Central memory CD8-positive, alpha-beta T cell (primary cell): ENCODE data around the gene STOML1.
"Not testable (repeated sequence)": the region's sequence is repeated elsewhere in the genome, so short reads cannot be mapped to it uniquely, and the experiment has no call there.

Source experiments
- ATAC-seq: fragments of 150-1000 bp; cut with Tn5 transposase; replicated peaks from 2 replicates; pipeline ENCODE4 v1.10.0; 2022; ENCODE audit warnings: mild to moderate bottlenecking, moderate FRiP score, moderate number of reproducible peaks; ENCODE audit not compliant: poor library complexity, severe bottlenecking; ENCODE audit errors: extremely low read depth
- DNase-seq, 2 donors: peaks; one replicate each; pipeline ENCODE4 v3.0.0; 2021; ENCODE audit warnings: low spot score in 2 of 2
- H3K27ac Mint-ChIP-seq: one replicate; pipeline ENCODE4 v1.8.0; 2022; ENCODE audit warnings: low read depth, mild to moderate bottlenecking, moderate library complexity, mixed read lengths
- H3K27me3 Mint-ChIP-seq: one replicate; pipeline ENCODE4 v1.8.0; 2022; ENCODE audit warnings: mixed read lengths
- H3K36me3 Mint-ChIP-seq: one replicate; pipeline ENCODE4 v1.8.0; 2022; ENCODE audit warnings: mild to moderate bottlenecking, moderate library complexity, mixed read lengths; ENCODE audit not compliant: insufficient read depth
- H3K4me1 Mint-ChIP-seq: one replicate; pipeline ENCODE4 v1.8.0; 2022; ENCODE audit warnings: mixed read lengths
- H3K4me3 Mint-ChIP-seq: one replicate; pipeline ENCODE4 v1.8.0; 2022; ENCODE audit warnings: mild to moderate bottlenecking, moderate library complexity, mixed read lengths
- H3K9me3 Mint-ChIP-seq: one replicate; pipeline ENCODE4 v1.8.0; 2022; ENCODE audit warnings: mixed read lengths

The STOML1 gene

DNA sequence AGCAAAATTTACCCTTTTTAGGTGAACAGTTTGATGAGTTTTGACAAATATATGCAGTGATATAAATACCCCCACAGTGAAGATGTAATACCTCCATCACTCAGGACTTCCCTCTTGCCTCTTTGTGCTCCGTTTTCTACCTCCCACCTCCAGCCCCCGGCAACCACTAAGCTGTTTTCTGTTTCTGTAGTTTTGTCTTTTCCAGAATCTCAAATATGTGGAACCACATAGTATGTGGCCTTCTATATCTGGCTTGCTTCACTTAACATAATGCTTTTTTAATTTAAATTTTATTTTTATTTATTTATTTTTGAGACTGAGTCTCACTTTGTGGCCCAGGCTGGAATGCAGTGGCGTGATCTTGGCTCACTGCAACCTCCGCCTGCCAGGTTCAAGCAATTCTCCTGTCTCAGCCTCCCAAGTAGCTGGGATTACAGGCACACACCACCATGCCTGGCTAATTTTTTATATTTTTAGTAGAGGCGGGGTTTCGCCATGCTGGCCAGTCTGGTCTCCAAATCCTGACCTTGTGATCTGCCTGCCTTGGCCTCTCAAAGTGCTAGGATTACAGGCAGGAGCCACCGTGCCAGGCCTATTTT lies 31.5 kb downstream of the STOML1 start:
- not testable (repeated sequence) for DNase-seq, H3K9me3 Mint-ChIP-seq, H3K36me3 Mint-ChIP-seq, H3K27me3 Mint-ChIP-seq, H3K27ac Mint-ChIP-seq, ATAC-seq, H3K4me3 Mint-ChIP-seq
- H3K4me1 Mint-ChIP-seq: peaks cover 28% of the 10 kb centered on the region

DNA sequence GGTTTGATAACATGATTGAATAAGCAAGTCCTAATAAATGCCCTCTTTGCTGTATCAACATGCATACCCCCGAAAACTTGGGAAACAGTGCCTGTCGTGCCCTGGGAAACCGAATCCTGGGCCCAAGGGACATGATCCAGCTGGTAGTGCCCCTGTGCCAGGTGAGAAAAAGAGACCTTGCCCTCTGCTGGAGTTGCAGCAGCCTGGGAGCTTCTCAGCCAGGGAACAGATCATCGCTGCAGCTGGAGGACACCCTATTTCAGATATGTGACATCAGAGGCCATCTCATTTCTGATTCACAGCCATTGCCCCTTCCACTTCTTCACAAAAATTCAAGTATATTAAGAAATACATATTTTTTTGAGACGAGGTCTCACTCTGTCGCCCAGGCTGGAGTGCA lies 32.3 kb downstream of the STOML1 start:
- DNase-seq (no peak), ATAC-seq (no peak)
- Mint-ChIP-seq H3K4me3 (peak overlapping the region; percentile 60), H3K27me3 (no peaks in the 10 kb centered on the region), H3K4me1 (peaks cover 21% of the 10 kb centered on the region), H3K9me3 (no peaks in the 10 kb centered on the region), H3K27ac (peak overlapping the region; percentile 19), H3K36me3 (no peaks in the 10 kb centered on the region)

DNA sequence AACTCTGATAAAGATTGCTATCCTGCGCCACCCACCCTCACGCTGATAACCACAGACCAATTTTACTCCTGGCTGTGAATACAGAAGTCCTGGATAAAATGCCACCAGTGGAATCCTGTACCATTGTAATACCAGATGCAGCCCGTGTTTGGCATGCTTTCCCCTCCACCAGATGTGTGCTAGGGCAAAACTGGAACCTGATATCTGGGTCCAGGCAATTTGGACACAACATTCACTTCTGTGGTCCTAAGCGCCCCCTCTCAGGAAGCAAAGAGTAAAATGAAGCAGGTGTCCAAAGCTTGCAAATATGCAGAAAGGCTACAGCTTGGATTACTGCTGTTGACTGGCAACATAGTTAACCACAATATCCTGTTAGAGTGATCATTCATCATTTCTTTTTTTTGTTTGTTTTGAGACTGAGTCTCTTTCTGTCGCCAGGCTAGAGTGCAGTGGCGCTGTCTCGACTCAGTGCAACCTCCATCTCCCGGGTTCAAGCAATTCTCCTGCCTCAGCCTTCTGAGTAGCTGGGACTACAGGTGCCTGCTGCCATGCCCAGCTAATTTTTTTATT lies 33.0 kb downstream of the STOML1 start:
- peaks cover 17% of the 10 kb centered on the region for H3K4me1 Mint-ChIP-seq
- DNase-seq: no peak
- peak overlapping the region; percentile 60 for H3K4me3 Mint-ChIP-seq

DNA sequence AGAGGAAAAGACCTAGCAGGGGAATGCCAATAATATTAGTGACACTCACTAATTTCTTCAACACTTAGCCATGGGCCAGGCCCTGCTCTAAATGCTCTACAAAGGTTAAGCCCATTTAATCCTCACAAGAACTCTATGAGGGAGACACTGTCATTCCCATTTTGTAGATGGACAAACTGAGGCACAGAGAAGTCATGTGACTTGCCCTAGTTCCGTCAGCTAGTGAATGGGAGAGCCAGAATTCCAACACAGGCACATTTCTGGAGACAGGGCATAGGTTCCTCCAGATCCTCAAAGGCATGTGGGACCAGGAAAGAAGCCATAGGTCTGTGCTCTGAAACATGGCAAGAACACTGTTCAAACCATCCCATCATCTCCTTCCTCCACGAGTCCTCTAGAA lies 34.3 kb downstream of the STOML1 start:
- no peaks in the 10 kb centered on the region for H3K27me3 Mint-ChIP-seq
- ATAC-seq (no peak), DNase-seq (no peak)
- H3K4me3 Mint-ChIP-seq: no peak overlapping the region
- no peaks in the 10 kb centered on the region for H3K9me3 Mint-ChIP-seq
- no peak overlapping the region for H3K27ac Mint-ChIP-seq
- peaks cover 17% of the 10 kb centered on the region for H3K4me1 Mint-ChIP-seq
- no peaks in the 10 kb centered on the region for H3K36me3 Mint-ChIP-seq

More for the DNA sequence above, 33.0 kb downstream of the STOML1 start:
- Mint-ChIP-seq H3K9me3 (no peaks in the 10 kb centered on the region), H3K27ac (peak overlapping the region; percentile 19), H3K36me3 (no peaks in the 10 kb centered on the region), H3K27me3 (no peaks in the 10 kb centered on the region)
- ATAC-seq: peak; percentile 99

DNA sequence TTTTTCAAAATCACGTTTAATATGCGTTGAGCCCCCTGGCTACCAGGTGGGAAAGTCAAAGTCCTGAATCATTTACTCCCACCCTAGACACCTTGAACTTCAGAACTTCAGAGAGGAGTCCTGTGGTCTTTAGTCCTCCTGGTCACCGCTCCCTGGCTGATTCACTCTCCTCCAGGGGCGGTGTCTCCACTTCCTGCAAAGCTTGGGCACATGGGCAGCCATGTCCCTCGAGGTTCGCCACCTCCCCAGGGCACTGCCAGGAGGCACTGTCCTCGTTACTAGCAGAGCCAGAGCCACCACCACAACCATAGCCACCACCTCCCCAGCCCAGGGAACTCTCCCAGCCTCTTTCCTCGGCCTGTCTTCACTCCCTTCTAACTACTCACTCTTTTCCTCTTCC lies 34.8 kb downstream of the STOML1 start:
- Mint-ChIP-seq H3K4me1 (peaks cover 17% of the 10 kb centered on the region), H3K27ac (peak overlapping the region; percentile 32), H3K9me3 (no peaks in the 10 kb centered on the region), H3K27me3 (no peaks in the 10 kb centered on the region), H3K4me3 (no peak overlapping the region), H3K36me3 (no peaks in the 10 kb centered on the region)
- DNase-seq: no peak
- ATAC-seq: no peak

DNA sequence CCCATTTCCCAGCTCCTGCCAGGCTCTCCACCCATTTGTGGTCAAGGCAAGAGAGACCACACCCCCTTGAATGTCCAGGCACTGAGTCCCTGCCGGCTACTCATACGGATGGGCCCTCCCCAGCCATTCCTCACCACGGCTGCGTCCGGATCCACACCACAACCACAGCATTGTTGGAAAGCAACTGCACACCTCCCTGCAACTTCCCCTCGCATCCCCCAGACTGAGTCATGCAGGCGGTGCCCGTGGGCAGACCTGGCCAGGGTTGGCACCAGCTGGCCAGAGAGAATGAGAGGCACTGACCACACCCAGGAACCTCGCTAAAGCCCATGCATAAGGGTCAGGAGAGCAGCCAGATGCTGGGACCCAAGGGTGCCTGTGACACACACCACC lies 35.4 kb downstream of the STOML1 start:
- H3K9me3 Mint-ChIP-seq: no peaks in the 10 kb centered on the region
- no peak for ATAC-seq
- H3K27ac Mint-ChIP-seq: peak overlapping the region; percentile 32
- H3K4me1 Mint-ChIP-seq: peaks cover 17% of the 10 kb centered on the region
- no peaks in the 10 kb centered on the region for H3K27me3 Mint-ChIP-seq
- H3K4me3 Mint-ChIP-seq: no peak overlapping the region
- H3K36me3 Mint-ChIP-seq: no peaks in the 10 kb centered on the region
- DNase-seq: no peak

DNA sequence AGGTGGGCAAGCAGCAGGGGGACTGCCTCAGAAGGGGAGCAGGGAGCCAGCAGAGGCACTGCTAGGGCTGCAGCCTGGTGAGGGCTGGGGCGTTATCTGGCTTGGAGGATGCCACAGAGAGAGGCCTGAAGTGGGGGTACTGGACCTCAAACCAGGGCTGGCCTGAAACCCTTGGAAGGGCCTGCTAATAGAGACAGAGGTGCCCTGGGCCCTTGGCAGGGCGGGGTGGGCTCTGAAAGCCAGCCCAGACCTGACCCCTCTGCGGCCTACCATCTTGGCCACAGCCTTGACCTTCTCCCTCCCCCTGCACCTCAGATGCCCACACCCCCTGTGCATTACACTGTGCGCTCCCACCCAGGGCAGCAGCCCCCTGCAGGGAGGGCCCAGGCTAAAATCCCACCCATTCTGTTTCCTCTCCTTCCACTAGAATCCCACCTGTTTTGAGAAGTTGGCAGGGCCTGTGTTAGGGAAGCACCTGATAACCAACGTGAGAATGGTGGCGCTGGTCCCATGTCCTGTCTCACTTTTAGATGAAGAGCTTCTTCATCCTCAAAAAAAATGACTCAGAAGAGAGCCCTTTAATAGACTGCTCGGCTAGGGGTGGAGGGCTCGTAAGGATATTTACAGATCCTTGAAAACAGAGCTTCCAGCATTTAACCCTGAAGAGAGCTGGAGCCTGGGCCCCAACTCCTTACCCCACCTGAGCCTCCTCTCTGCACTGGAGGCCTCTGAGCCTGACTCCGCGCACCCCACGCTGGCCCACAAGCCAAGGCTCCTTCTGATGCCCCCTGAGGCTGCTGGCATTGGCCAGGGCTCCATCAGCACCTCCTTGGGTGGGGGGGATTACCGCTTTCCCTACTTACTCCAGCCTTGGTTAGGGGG lies 36.0 kb downstream of the STOML1 start:
- no peaks in the 10 kb centered on the region for H3K27me3 Mint-ChIP-seq
- ATAC-seq (no peak), DNase-seq (no peak)
- H3K36me3 Mint-ChIP-seq: no peaks in the 10 kb centered on the region
- H3K9me3 Mint-ChIP-seq: no peaks in the 10 kb centered on the region
- no peak overlapping the region for H3K27ac Mint-ChIP-seq
- no peak overlapping the region for H3K4me3 Mint-ChIP-seq
- H3K4me1 Mint-ChIP-seq: peaks cover 21% of the 10 kb centered on the region

DNA sequence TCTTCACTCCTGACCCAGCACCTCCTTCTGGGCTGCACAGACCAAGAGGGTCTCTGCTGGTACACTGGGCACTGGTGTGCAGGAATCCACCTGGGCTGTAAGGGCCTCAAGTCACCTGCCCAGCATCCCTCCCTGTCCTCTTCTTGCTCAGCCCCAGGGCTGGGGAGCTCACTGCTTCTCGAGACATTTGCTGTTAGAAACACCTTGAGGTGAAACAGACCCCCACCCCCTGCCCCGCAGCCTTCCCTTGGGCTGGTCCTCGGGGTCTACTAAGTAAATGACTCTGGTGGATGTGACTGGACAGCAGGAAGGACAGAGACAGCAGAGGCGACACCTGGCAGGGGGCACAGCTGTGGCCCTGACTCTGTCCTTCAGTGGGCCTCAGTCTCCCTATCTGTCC lies 36.8 kb downstream of the STOML1 start:
- H3K27me3 Mint-ChIP-seq: no peaks in the 10 kb centered on the region
- H3K9me3 Mint-ChIP-seq: no peaks in the 10 kb centered on the region
- no peaks in the 10 kb centered on the region for H3K36me3 Mint-ChIP-seq
- no peak overlapping the region for H3K4me3 Mint-ChIP-seq
- H3K27ac Mint-ChIP-seq: no peak overlapping the region
- no peak for ATAC-seq
- no peak for DNase-seq
- peaks cover 26% of the 10 kb centered on the region for H3K4me1 Mint-ChIP-seq

DNA sequence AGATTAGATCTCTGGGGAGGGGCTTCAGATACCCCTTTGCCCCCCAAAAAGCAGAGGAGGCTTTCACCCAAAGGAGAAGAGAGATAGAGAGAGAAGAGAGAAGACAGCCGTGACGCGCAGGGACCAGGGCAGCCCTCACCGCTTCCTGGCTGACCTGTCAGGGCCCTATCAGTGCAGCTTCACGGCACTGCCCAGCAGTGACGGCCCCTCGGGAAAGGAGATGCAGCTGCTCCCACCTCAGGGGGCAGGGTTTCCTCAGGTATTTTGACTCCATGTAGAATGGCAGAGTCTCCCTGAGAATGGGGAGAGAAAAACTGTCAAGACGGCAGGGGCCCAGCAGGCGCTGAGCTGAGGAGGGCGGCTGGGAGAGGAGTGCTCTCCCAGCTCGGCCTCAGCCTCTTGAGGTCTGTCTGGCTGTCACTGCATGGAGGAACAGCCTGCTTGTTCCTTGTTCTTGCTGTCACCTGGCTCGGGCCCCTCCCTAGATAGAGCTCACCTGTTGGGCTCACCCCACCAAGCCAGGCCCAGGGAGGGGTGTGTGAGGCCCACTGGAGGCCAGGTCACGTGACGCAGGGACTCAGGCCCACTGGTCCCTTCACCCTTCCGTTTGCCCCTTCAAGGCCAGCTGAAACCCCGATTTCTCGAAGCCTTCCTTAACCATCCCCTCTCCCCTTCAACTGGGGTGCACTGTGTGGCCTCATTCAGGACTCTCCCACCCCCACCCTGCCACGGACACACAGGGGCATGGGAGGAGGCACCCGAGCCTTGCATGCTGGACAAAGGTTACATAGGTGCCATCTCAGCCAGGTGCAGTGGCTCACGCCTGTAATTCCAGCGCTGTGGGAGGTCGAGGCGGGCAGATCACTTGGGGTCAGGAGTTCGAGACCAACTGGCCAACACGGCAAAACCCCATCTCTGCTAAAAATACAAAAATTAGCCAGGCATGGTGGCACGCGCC lies 37.6 kb downstream of the STOML1 start:
- H3K27ac Mint-ChIP-seq: no peak overlapping the region
- no peak overlapping the region for H3K4me3 Mint-ChIP-seq
- H3K4me1 Mint-ChIP-seq: peaks cover 23% of the 10 kb centered on the region
- no peaks in the 10 kb centered on the region for H3K27me3 Mint-ChIP-seq
- H3K36me3 Mint-ChIP-seq: no peaks in the 10 kb centered on the region
- DNase-seq: no peak
- ATAC-seq: no peak
- H3K9me3 Mint-ChIP-seq: no peaks in the 10 kb centered on the region

DNA sequence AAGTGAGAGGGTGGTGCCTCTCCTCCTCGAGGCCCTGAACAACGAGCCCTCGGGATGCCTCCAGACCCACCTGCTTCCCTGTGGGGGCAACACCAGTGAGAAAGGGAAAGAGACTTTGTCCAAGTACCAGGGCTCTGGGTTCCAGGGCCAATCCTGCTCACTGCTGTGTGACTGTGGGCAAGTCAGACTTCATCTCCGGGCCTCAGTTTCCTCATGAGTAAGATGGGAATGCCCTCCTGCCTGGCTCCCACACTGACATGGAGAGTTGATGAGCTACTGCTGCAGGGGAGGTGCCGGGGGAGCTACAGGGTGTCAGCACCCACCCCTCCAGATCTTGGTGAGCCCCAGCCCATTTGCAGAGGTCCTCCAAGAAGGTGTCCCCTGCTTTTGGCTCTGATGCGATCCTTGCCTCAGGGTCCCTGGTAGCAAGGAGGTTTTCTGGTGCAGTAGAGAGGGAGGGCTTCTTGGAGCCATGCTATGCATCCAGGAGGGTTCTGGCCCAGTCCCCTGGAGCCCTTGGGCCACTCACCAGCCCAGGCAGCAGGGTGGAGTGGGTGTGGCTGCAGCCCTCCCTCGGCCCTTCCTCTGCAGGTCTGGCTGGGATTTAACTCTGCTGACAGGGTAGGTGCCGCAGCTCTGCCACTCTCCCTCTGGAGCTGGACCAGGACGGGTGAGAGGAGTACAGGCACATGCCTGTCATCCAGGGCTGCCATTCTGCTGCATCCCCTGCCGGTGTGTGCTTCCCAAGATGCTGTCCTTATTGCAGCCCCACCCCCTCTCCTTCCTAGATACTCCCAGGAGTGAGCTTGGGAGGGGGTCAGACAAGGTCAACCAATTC lies 39.0 kb downstream of the STOML1 start:
- Mint-ChIP-seq H3K36me3 (no peaks in the 10 kb centered on the region), H3K4me1 (peaks cover 13% of the 10 kb centered on the region), H3K9me3 (no peaks in the 10 kb centered on the region), H3K27me3 (no peaks in the 10 kb centered on the region), H3K27ac (peak overlapping the region; percentile 56), H3K4me3 (no peak overlapping the region)
- ATAC-seq (no peak), DNase-seq (no peak)

DNA sequence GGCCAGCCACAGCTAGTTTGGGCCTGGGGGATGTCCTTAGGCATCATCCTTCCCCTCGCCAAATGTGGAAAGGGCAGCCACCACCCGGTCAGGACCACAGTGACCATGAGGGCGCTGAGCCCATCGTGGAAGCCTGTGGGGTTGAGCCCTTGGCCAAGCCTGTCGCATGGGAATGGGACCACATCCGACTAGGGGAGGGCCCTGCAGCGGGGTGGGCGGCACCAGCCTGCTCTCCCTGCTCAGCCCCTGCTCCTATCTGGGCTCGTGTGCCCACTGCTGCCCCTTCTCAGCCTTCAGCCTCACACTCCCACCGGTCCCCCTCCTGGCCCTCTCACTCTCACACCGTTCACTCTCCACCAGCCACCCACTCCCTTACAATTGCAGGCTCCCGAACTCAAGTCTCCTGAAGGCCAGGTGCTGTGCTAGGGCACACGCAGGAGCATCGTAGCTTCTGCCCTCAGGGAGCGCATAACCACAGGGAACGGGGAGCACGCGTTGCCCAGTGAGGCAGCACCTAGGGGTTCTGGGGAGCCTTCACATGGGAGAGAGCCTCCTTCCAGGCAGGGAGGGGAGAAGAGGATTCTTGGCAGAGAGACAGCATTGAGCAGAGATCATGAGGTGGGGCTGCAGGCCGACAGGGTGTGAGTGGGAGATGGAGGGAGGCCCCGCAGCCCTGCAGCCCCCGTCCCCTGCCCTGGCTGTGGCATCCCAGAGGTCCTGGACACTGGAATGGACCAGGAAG lies 39.8 kb downstream of the STOML1 start:
- ATAC-seq: no peak
- peaks cover 2% of the 10 kb centered on the region for H3K36me3 Mint-ChIP-seq
- H3K9me3 Mint-ChIP-seq: no peaks in the 10 kb centered on the region
- H3K4me3 Mint-ChIP-seq: no peak overlapping the region
- no peak for DNase-seq
- H3K27ac Mint-ChIP-seq: peak overlapping the region; percentile 56
- H3K27me3 Mint-ChIP-seq: no peaks in the 10 kb centered on the region
- peaks cover 9% of the 10 kb centered on the region for H3K4me1 Mint-ChIP-seq
